ENCODE results near the gene AMMECR1L.
"Not testable (repeated sequence)": the region's sequence is repeated elsewhere in the genome, so short reads cannot be mapped to it uniquely, and the experiment has no call there.

AMMECR1L gene

GRCh38 chr2:127826047-127826446 is 59.7 kb downstream of the AMMECR1L start:
- in situ Hi-C loops (cut with HindIII; ENCODE audit: low sequenced_read_pairs) = no loop called here
- DNase-seq (ENCODE audit: low read depth, low spot score) = no peak
- TF ChIP-seq, protein P1, sequence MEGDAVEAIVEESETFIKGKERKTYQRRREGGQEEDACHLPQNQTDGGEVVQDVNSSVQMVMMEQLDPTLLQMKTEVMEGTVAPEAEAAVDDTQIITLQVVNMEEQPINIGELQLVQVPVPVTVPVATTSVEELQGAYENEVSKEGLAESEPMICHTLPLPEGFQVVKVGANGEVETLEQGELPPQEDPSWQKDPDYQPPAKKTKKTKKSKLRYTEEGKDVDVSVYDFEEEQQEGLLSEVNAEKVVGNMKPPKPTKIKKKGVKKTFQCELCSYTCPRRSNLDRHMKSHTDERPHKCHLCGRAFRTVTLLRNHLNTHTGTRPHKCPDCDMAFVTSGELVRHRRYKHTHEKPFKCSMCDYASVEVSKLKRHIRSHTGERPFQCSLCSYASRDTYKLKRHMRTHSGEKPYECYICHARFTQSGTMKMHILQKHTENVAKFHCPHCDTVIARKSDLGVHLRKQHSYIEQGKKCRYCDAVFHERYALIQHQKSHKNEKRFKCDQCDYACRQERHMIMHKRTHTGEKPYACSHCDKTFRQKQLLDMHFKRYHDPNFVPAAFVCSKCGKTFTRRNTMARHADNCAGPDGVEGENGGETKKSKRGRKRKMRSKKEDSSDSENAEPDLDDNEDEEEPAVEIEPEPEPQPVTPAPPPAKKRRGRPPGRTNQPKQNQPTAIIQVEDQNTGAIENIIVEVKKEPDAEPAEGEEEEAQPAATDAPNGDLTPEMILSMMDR (IDR thresholded peaks at IDR 0.05; ENCODE audit: low read depth, low read length) = no peak
- H3K4me3 ChIP-seq (ENCODE audit: low read depth, low read length) = no peak overlapping the region

GRCh38 chr2:127820080-127820668 is 65.6 kb downstream of the AMMECR1L start:
- no peak overlapping the region for H3K4me3 ChIP-seq (ENCODE audit: low read depth, low read length)
- in situ Hi-C loops (cut with HindIII; ENCODE audit: low sequenced_read_pairs) = no loop called here
- DNase-seq (ENCODE audit: low read depth, low spot score) = no peak
- TF ChIP-seq, protein P1 (IDR thresholded peaks at IDR 0.05; ENCODE audit: low read depth, low read length) = no peak

GRCh38 chr2:127818794-127819425 is 66.8 kb downstream of the AMMECR1L start:
- TF ChIP-seq, protein P1 (IDR thresholded peaks at IDR 0.05; ENCODE audit: low read depth, low read length) = no peak
- in situ Hi-C loops (cut with HindIII; ENCODE audit: low sequenced_read_pairs) = no loop called here
- no peak overlapping the region for H3K4me3 ChIP-seq (ENCODE audit: low read depth, low read length)
- DNase-seq (ENCODE audit: low read depth, low spot score) = no peak

DNA sequence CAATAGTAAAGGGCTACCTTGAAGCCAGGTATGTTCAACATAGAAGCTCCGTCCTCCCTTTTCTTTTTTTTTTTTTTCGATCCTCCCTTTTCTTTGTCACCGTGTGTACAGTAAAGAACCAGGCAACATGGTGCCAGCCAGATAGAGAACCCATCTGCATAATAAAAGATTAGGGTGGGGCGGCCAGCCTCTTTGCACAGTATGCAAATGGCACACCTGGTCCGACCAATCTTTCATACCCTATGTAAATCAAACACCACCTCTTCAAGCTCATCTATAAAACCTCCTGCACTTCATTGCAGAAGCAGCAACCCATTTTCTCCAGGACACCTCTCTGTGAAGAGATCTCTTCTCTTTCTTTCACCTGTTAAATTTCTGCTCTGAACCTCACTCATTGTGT is 67.5 kb downstream of the AMMECR1L start:
- TF ChIP-seq, protein P1 (IDR thresholded peaks at IDR 0.05; ENCODE audit: low read depth, low read length) = no peak
- no peak overlapping the region for H3K4me3 ChIP-seq (ENCODE audit: low read depth, low read length)
- DNase-seq (ENCODE audit: low read depth, low spot score) = no peak
- in situ Hi-C loops (cut with HindIII; ENCODE audit: low sequenced_read_pairs) = no loop called here

DNA sequence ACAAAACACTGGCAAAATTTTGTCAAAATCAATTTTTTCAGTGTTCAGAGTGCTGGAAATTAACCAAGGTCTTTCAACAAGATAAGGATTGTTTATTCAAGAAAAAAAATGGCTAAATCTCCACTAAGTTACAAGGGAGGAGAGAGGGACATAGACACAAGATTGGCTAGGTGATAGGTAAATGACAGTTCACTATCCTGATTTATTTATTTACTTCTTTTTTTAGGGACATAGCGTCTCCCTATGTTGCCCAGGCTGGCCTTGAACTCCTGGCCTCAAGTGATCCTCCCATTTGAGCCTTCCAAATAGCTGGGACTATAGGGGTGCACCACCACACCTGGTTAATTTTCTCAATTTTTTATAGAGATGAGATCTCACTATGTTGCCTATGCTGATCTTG is 71.1 kb downstream of the AMMECR1L start:
- in situ Hi-C loops (cut with HindIII; ENCODE audit: low sequenced_read_pairs) = no loop called here
- no peak for DNase-seq (ENCODE audit: low read depth, low spot score)
- TF ChIP-seq, protein P1 (IDR thresholded peaks at IDR 0.05; ENCODE audit: low read depth, low read length) = no peak
- no peak overlapping the region for H3K4me3 ChIP-seq (ENCODE audit: low read depth, low read length)

DNA sequence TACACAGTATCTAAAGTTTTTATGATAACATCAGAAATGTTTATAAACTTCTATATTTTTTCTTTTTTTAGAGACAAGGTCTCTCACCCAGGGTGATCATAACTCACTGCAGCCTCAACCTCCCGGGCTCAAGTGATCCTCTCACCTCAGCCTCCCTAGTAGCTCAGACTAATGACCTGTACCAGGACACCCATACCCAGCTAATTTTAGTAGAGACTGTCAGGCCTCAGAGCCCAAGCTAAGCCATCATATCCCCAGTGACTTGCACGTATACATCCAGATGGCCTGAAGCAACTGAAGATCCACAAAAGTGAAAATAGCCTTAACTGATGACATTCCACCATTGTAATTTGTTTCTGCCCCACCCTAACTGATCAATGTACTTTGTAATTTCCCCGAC is 73.3 kb downstream of the AMMECR1L start:
- in situ Hi-C loops (cut with HindIII; ENCODE audit: low sequenced_read_pairs); H3K4me3 ChIP-seq (ENCODE audit: low read depth, low read length); DNase-seq (ENCODE audit: low read depth, low spot score): not testable (repeated sequence)
